Calu3 (cell line): ENCODE measurements around the gene LSS. TPM values are rescaled to one million over a fixed set of nuclear protein-coding genes. Genes with fewer than 3 reads are reported as not detected.
"Not testable (repeated sequence)": the region's sequence is repeated elsewhere in the genome, so short reads cannot be mapped to it uniquely, and the experiment has no call there.

Experiments used
- BruUV-seq: library from RNA; stranded (reverse); fragments of 400-500 nt; replicated peaks from 2 replicates; lab custom pipeline; 2021; lab: Mats Ljungman, UMichigan
- CTCF ChIA-PET: fragments of 300-600 bp; sonication (Branson Sonifier 250); formaldehyde crosslinking; loops from one replicate; lab custom pipeline; 2022; ENCODE audit warnings: antibody characterized with exemption; lab: Charles Lee
- DNase-seq: peaks from one replicate; pipeline ENCODE4 v3.0.0; 2022
- H3K27ac Mint-ChIP-seq: one replicate; pipeline ENCODE4 v1.8.0; 2022; ENCODE audit warnings: mixed read lengths; ENCODE audit not compliant: unreplicated experiment
- H3K27me3 Mint-ChIP-seq: one replicate; pipeline ENCODE4 v1.8.0; 2022; ENCODE audit warnings: mixed read lengths; ENCODE audit not compliant: unreplicated experiment
- H3K36me3 Mint-ChIP-seq: one replicate; pipeline ENCODE4 v1.8.0; 2022; ENCODE audit warnings: mild to moderate bottlenecking, moderate library complexity, mixed read lengths; ENCODE audit not compliant: insufficient read depth, unreplicated experiment
- H3K4me1 Mint-ChIP-seq: one replicate; pipeline ENCODE4 v1.8.0; 2022; ENCODE audit warnings: mild to moderate bottlenecking, low read depth, mixed read lengths; ENCODE audit not compliant: unreplicated experiment
- H3K4me3 Mint-ChIP-seq: one replicate; pipeline ENCODE4 v1.8.0; 2022; ENCODE audit warnings: mild to moderate bottlenecking, low read depth, moderate library complexity, mixed read lengths; ENCODE audit not compliant: unreplicated experiment
- H3K9me3 Mint-ChIP-seq: one replicate; pipeline ENCODE4 v1.8.0; 2022; ENCODE audit warnings: low read depth, mixed read lengths; ENCODE audit not compliant: unreplicated experiment
- intact Hi-C: fragments of 100-400 bp; cut with micrococcal nuclease; formaldehyde crosslinking; loops from one replicate; pipeline ENCODE4 v1.10.0; 2022; ENCODE audit not compliant: unreplicated experiment
- total RNA-seq: library from RNA; stranded (reverse); gene quantifications from 2 replicates; pipeline ENCODE4 v1.2.3, GENCODE V29; 2022
- TF ChIP-seq, protein P1 (sequence below): fragments of 200-600 bp; IDR thresholded peaks from one replicate; pipeline ENCODE4 v1.8.0; 2022; ENCODE audit warnings: antibody characterized with exemption; ENCODE audit not compliant: unreplicated experiment

The LSS gene
- total RNA-seq, 1 experiment from 2014 or later, result 55.1 TPM

GRCh38 chr21:46142582-46143473 lies 85.7 kb downstream of the LSS start:
- CTCF ChIA-PET, result interaction anchor here (0.6 to 1.6 kb wide), 9 partner anchors 10 to 244 kb away, joined by 3 to 20 read pairs (median 5); partner anchors contain the start of genes COL6A1, MCM3AP and YBEY
- Mint-ChIP-seq H3K27ac (no peak overlapping the region), H3K4me3 (peak overlapping the region; percentile 65), H3K4me1 (peaks cover 11% of the 10 kb centered on the region), H3K27me3 (peaks cover 15% of the 10 kb centered on the region), H3K36me3 (peaks cover 8% of the 10 kb centered on the region), H3K9me3 (no peaks in the 10 kb centered on the region)
- TF ChIP-seq, protein P1, sequence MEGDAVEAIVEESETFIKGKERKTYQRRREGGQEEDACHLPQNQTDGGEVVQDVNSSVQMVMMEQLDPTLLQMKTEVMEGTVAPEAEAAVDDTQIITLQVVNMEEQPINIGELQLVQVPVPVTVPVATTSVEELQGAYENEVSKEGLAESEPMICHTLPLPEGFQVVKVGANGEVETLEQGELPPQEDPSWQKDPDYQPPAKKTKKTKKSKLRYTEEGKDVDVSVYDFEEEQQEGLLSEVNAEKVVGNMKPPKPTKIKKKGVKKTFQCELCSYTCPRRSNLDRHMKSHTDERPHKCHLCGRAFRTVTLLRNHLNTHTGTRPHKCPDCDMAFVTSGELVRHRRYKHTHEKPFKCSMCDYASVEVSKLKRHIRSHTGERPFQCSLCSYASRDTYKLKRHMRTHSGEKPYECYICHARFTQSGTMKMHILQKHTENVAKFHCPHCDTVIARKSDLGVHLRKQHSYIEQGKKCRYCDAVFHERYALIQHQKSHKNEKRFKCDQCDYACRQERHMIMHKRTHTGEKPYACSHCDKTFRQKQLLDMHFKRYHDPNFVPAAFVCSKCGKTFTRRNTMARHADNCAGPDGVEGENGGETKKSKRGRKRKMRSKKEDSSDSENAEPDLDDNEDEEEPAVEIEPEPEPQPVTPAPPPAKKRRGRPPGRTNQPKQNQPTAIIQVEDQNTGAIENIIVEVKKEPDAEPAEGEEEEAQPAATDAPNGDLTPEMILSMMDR, result no peak
- DNase-seq, result no peak
- intact Hi-C loops, result loop anchor here (10.0 kb wide), 1 partner anchor 82 kb away; the partner anchor contains the start of gene LSS
- BruUV-seq, result no TSS peak

- Mint-ChIP-seq H3K36me3 (peaks cover 8% of the 10 kb centered on the region), H3K27ac (no peak overlapping the region), H3K4me3 (no peak overlapping the region), H3K4me1 (peaks cover 11% of the 10 kb centered on the region), H3K9me3 (no peaks in the 10 kb centered on the region), H3K27me3 (peaks cover 15% of the 10 kb centered on the region)
- intact Hi-C loops, result loop anchor here (10.0 kb wide), 1 partner anchor 83 kb away; the partner anchor contains the start of gene LSS
- CTCF ChIA-PET, result no interaction called here
- no TSS peak for BruUV-seq
- DNase-seq, result no peak
- TF ChIP-seq, protein P1, result no peak
Measured at GRCh38 chr21:46141767-46142581, 86.6 kb downstream of the LSS start.

DNA sequence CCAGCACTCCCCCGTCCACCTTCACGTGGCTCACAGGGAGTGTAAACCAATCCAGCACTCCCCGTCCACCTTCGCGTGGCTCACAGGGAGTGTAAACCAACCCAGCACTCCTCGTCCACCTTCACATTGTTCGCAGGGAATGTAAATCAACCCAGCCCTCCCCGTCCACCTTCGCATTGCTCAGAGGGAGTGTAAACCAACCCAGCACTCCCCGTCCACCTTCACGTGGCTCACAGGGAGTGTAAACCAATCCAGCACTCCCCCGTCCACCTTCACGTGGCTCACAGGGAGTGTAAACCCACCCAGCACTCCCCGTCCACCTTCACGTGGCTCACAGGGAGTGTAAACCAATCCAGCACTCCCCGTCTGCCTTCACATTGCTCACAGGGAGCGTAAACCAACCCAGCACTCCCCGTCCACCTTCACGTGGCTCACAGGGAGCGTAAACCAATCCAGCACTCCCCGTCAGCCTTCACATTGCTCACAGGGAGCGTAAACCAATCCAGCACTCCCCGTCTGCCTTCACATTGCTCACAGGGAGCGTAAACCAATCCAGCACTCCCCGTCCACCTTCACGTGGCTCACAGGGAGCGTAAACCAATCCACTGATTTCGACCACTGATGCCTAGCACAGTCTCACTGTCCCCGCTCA lies 88.1 kb downstream of the LSS start:
- DNase-seq, H3K36me3 Mint-ChIP-seq, CTCF ChIA-PET, H3K4me3 Mint-ChIP-seq, BruUV-seq, H3K9me3 Mint-ChIP-seq, H3K27ac Mint-ChIP-seq: not testable (repeated sequence)
- Mint-ChIP-seq H3K27me3 (peaks cover 15% of the 10 kb centered on the region), H3K4me1 (peaks cover 11% of the 10 kb centered on the region)
- intact Hi-C loops, result loop anchor here (10.0 kb wide), 1 partner anchor 84 kb away; the partner anchor contains the start of gene LSS

- no peak overlapping the region for H3K4me3 Mint-ChIP-seq
- CTCF ChIA-PET, result no interaction called here
Measured at GRCh38 chr21:46139686-46140085, 88.9 kb downstream of the LSS start.

More at GRCh38 chr21:46139686-46140085, 88.9 kb downstream of the LSS start:
- Mint-ChIP-seq H3K27ac (no peak overlapping the region), H3K4me1 (peaks cover 11% of the 10 kb centered on the region), H3K27me3 (peaks cover 15% of the 10 kb centered on the region), H3K9me3 (no peaks in the 10 kb centered on the region), H3K36me3 (peaks cover 8% of the 10 kb centered on the region)
- DNase-seq, result no peak
- BruUV-seq, result no TSS peak
- intact Hi-C loops, result loop anchor here (10.0 kb wide), 1 partner anchor 85 kb away; the partner anchor contains the start of gene LSS
- TF ChIP-seq, protein P1, result no peak
